Mesodermal cell (in vitro differentiated cells): Measurements from ENCODE around the gene FAM72C.
"Not testable (repeated sequence)": the region's sequence is repeated elsewhere in the genome, so short reads cannot be mapped to it uniquely, and the experiment has no call there.

ENCODE experiments used
- H3K27ac ChIP-seq: 2 replicates; pipeline ENCODE4 v1.7.0; 2013; ENCODE audit warnings: mild to moderate bottlenecking, low read depth, low read length, moderate library complexity; ENCODE audit not compliant: severe bottlenecking
- H3K36me3 ChIP-seq: 2 replicates; pipeline ENCODE4 v1.7.1; 2013; ENCODE audit warnings: mild to moderate bottlenecking, low read length, moderate library complexity; ENCODE audit not compliant: control insufficient read depth, insufficient read depth
- H3K4me1 ChIP-seq: one replicate; pipeline ENCODE4 v1.7.1; 2013; ENCODE audit warnings: mild to moderate bottlenecking, low read length; ENCODE audit not compliant: insufficient read depth, control insufficient read depth, poor library complexity, severe bottlenecking
- H3K4me3 ChIP-seq: 2 replicates; pipeline ENCODE4 v1.7.0; 2013; ENCODE audit warnings: low read length, control low read depth, mild to moderate bottlenecking; ENCODE audit not compliant: insufficient read depth, poor library complexity, severe bottlenecking; ENCODE audit errors: extremely low read depth
- H3K9me3 ChIP-seq: 2 replicates; pipeline ENCODE4 v1.7.1; 2013; ENCODE audit warnings: mild to moderate bottlenecking, low read length, moderate library complexity; ENCODE audit not compliant: control insufficient read depth
- WGBS, 2 experiments: methylation state at CpG; one replicate each; pipeline ENCODE4 v1.1.5; 2013; ENCODE audit warnings: missing lambda C conversion rate in 2 of 2; ENCODE audit not compliant: insufficient coverage in 2 of 2; 5-methylcytosine and 5-hydroxymethylcytosine counted together

FAM72C gene

GRCh38 chr1:143943319-143943978 lies 28.3 kb downstream of the FAM72C start:
- not testable (repeated sequence) for H3K36me3 ChIP-seq, H3K4me1 ChIP-seq
- WGBS, 2 experiments = no CpG with 5 or more reads among the region's 7 CpGs

DNA sequence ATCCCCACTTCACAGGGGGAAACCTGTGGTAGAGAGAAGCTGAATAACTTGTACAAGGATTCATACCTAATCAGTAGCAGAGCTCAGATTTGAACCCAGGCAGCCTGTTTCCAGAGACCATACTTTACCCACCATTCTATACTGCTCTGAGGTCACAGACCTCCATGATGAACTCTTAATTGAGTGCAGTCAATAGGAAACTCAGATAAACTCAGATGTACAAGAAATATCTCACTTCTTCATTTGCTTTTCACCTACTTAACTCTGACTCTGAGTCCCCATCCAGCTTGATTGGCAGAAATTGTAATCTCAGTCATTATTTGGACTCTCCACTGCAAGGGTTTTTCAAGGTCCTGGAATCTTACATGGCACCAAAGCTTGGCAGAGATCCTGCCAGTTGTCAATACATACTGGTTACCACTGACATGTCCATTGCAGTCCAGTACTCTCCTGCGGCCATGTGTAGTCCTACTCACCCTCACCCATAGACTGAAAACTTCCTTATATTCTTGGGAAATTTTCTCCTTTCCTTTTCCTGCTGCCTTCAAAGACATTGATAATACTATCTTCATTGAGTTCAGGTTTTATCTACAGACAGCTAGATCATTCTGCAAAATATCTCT lies 29.4 kb downstream of the FAM72C start:
- H3K9me3 ChIP-seq, H3K27ac ChIP-seq, H3K4me1 ChIP-seq, H3K36me3 ChIP-seq, H3K4me3 ChIP-seq: not testable (repeated sequence)
- WGBS, 2 experiments = no CpG with 5 or more reads among the region's 1 CpG

More at GRCh38 chr1:143943319-143943978, 28.3 kb downstream of the FAM72C start:
- H3K27ac ChIP-seq, H3K9me3 ChIP-seq, H3K4me3 ChIP-seq: not testable (repeated sequence)

- not testable (repeated sequence) for H3K9me3 ChIP-seq, H3K4me1 ChIP-seq, H3K4me3 ChIP-seq, H3K36me3 ChIP-seq, H3K27ac ChIP-seq
- WGBS, 2 experiments = no CpG with 5 or more reads among the region's 2 CpGs
These were observed 32.1 kb downstream of the FAM72C start for GRCh38 chr1:143939666-143940065.

GRCh38 chr1:143938922-143939321 lies 32.9 kb downstream of the FAM72C start:
- no CpG with 5 or more reads among the region's 2 CpGs for whole genome bisulfite sequencing, 2 experiments
- H3K9me3 ChIP-seq, H3K27ac ChIP-seq, H3K4me1 ChIP-seq, H3K36me3 ChIP-seq, H3K4me3 ChIP-seq: not testable (repeated sequence)

DNA sequence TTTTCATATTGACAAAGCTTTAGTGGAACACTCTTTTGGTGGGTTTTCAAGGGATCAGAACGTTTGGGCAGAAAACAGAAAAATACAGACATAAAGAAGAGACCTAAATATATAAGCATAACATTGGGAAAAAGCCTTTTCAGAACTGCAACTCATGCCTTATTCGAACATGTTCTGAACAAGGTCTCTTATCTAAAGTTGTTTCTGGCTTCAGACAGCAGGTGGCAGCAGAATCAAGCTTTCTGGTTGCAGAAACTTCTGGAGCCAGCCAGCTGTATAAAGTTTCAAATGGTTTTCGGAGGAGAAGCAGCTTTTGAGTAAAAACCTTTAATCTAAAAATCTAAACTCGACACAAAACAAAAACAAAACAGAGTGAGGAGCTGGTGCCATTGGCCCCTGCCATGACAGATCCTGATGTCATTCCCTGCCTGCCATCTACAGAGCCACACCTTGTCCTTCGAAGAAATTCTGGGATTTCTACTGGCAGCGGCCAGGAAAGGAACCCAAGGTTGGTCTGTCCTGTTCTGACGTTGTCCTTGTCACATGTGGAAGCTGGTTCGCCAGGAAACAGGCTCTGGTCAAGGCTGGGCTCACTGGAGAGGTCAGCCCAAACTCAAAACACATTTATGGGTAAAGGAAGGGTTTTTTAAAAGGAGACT lies 35.2 kb downstream of the FAM72C start:
- H3K4me1 ChIP-seq, H3K36me3 ChIP-seq, H3K27ac ChIP-seq, H3K9me3 ChIP-seq, H3K4me3 ChIP-seq: not testable (repeated sequence)
- 20% methylated on average over 1 of the region's 8 CpGs; no CpG with 5 or more reads in 1 of the 2 experiments for WGBS, 2 experiments

GRCh38 chr1:143919127-143919526 lies 52.7 kb downstream of the FAM72C start:
- H3K4me1 ChIP-seq, H3K36me3 ChIP-seq, H3K9me3 ChIP-seq, H3K27ac ChIP-seq, H3K4me3 ChIP-seq: not testable (repeated sequence)
- WGBS, 2 experiments = no CpG with 5 or more reads among the region's 2 CpGs

DNA sequence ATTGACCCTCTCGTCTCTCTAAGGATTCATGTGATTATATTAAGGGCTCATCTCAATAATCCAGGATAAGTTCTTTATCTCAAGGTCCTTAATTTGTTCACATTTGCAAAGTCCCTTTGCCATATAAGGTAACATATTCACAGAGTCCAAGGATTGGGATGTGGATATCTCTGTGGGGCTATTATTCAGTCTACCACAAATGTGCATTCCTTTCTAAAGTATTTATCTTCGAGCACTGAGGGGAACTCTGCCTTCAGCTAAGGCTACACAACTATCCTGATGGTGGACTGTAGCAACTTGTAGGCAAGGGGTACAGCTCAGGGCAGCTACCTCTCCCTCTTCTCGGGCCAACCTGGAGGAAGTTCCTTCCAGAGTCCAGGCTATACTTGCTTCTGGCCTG lies 53.2 kb downstream of the FAM72C start:
- not testable (repeated sequence) for H3K9me3 ChIP-seq, H3K4me3 ChIP-seq, H3K36me3 ChIP-seq, H3K27ac ChIP-seq, H3K4me1 ChIP-seq
- WGBS, 2 experiments = no CpG with 5 or more reads among the region's 3 CpGs

- H3K36me3 ChIP-seq, H3K27ac ChIP-seq, H3K4me3 ChIP-seq, H3K9me3 ChIP-seq, H3K4me1 ChIP-seq: not testable (repeated sequence)
- 89 to 100% methylated on average over 1 to 3 of the region's 7 CpGs for WGBS, 2 experiments
These were observed 58.1 kb downstream of the FAM72C start for GRCh38 chr1:143913705-143914104.
